Activated T-helper 2 cell treated with anti-CD3 and anti-CD28 coated beads, Interferon-gamma antibody, Interleukin-2, Interleukin-4, amounts not matched to agents 10 μg/mL and 5 μg/mL and 100 μg/mL, durations not matched to agents 14 hours and 24 hours and 36 hours (primary cell): Measurements from ENCODE around the gene CD247. TPM values are rescaled to one million over a fixed set of nuclear protein-coding genes. Genes with fewer than 3 reads are reported as not detected.
A peak's percentile ranks its signal among the peaks of the same experiment; 100 is the strongest.

Experiments used
- DNase-seq: peaks from one replicate; pipeline ENCODE4 v3.0.0; 2021; ENCODE audit warnings: low spot score
- H3K27ac Mint-ChIP-seq: one replicate; pipeline ENCODE4 v1.8.0; 2021; ENCODE audit warnings: mixed read lengths
- H3K27me3 Mint-ChIP-seq: one replicate; pipeline ENCODE4 v1.8.0; 2021; ENCODE audit warnings: low read depth, mixed read lengths
- H3K36me3 Mint-ChIP-seq: one replicate; pipeline ENCODE4 v1.8.0; 2021; ENCODE audit warnings: low read depth, mixed read lengths
- H3K4me1 Mint-ChIP-seq: one replicate; pipeline ENCODE4 v1.8.0; 2021; ENCODE audit warnings: low read depth, mixed read lengths
- H3K4me3 Mint-ChIP-seq: one replicate; pipeline ENCODE4 v1.8.0; 2021; ENCODE audit warnings: low read depth, mild to moderate bottlenecking, moderate library complexity, mixed read lengths
- H3K9me3 Mint-ChIP-seq: one replicate; pipeline ENCODE4 v1.8.0; 2021; ENCODE audit warnings: mixed read lengths
- intact Hi-C: fragments of 100-400 bp; cut with micrococcal nuclease; formaldehyde crosslinking; loops from one replicate; pipeline ENCODE4 v1.15.1; 2023
- total RNA-seq: library from RNA; stranded (reverse); gene quantifications from 2 replicates; pipeline ENCODE4 v1.2.3, GENCODE V29; 2022

Gene CD247
- total RNA-seq, 1 donor from 2014 or later, result 193 TPM

GRCh38 chr1:167553136-167554027 lies 35.1 kb upstream of the CD247 start, which contains the start of gene CREG1:
Gene CREG1, minus strand, starts transcription at chr1:167553762.
- Mint-ChIP-seq H3K4me1 (peaks cover 27% of the 10 kb centered on the region), H3K4me3 (peak within 1 kb of the TSS; percentile 86), H3K27ac (peak within 1 kb of the TSS; percentile 40), H3K36me3 (no peaks in the 10 kb centered on the region), H3K9me3 (no peaks in the 10 kb centered on the region), H3K27me3 (peaks cover 8% of the 10 kb centered on the region)
- DNase-seq, result peak; percentile 86
- intact Hi-C loops, result loop anchor here (2.0 to 5.0 kb wide), 3 partner anchors 37 to 384 kb away; partner anchors contain the start of genes DCAF6, MPC2 and POU2F1

GRCh38 chr1:167551362-167551761 lies 33.0 kb upstream of the CD247 start:
- intact Hi-C loops, result loop anchor here (5.0 kb wide), 2 partner anchors 329 to 386 kb away; partner anchors contain the start of genes DCAF6, MPC2 and POU2F1
- DNase-seq, result no peak
- Mint-ChIP-seq H3K27ac (no peak overlapping the region), H3K27me3 (peaks cover 1% of the 10 kb centered on the region), H3K4me1 (peaks cover 27% of the 10 kb centered on the region), H3K36me3 (peaks cover 8% of the 10 kb centered on the region), H3K4me3 (no peak overlapping the region), H3K9me3 (no peaks in the 10 kb centered on the region)

- H3K9me3 Mint-ChIP-seq, result no peaks in the 10 kb centered on the region
- H3K4me1 Mint-ChIP-seq, result peaks cover 28% of the 10 kb centered on the region
- intact Hi-C loops, result no loop called here
- no peak overlapping the region for H3K4me3 Mint-ChIP-seq
- H3K36me3 Mint-ChIP-seq, result peaks cover 11% of the 10 kb centered on the region
- no peak overlapping the region for H3K27ac Mint-ChIP-seq
- DNase-seq, result no peak
- no peaks in the 10 kb centered on the region for H3K27me3 Mint-ChIP-seq
Observed at GRCh38 chr1:167548059-167548932, 30.0 kb upstream of the CD247 start.

- Mint-ChIP-seq H3K9me3 (no peaks in the 10 kb centered on the region), H3K36me3 (peaks cover 13% of the 10 kb centered on the region), H3K4me3 (no peak overlapping the region), H3K27me3 (no peaks in the 10 kb centered on the region), H3K4me1 (peaks cover 35% of the 10 kb centered on the region), H3K27ac (no peak overlapping the region)
- DNase-seq, result no peak
- intact Hi-C loops, result no loop called here
Observed at GRCh38 chr1:167546935-167547334, 28.6 kb upstream of the CD247 start.

GRCh38 chr1:167545349-167545748 lies 27.0 kb upstream of the CD247 start:
- no peaks in the 10 kb centered on the region for H3K27me3 Mint-ChIP-seq
- H3K4me1 Mint-ChIP-seq, result peaks cover 41% of the 10 kb centered on the region
- intact Hi-C loops, result no loop called here
- no peak overlapping the region for H3K4me3 Mint-ChIP-seq
- peaks cover 14% of the 10 kb centered on the region for H3K36me3 Mint-ChIP-seq
- no peak for DNase-seq
- H3K27ac Mint-ChIP-seq, result no peak overlapping the region
- no peaks in the 10 kb centered on the region for H3K9me3 Mint-ChIP-seq

GRCh38 chr1:167544447-167545093 lies 26.2 kb upstream of the CD247 start:
- H3K27me3 Mint-ChIP-seq, result no peaks in the 10 kb centered on the region
- H3K9me3 Mint-ChIP-seq, result no peaks in the 10 kb centered on the region
- no peak overlapping the region for H3K4me3 Mint-ChIP-seq
- H3K36me3 Mint-ChIP-seq, result peaks cover 14% of the 10 kb centered on the region
- no peak overlapping the region for H3K27ac Mint-ChIP-seq
- peaks cover 45% of the 10 kb centered on the region for H3K4me1 Mint-ChIP-seq
- intact Hi-C loops, result loop anchor here (5.0 kb wide), 1 partner anchor 477 kb away; no protein-coding TSS in a partner anchor
- no peak for DNase-seq

GRCh38 chr1:167543199-167543990 lies 25.1 kb upstream of the CD247 start:
- Mint-ChIP-seq H3K9me3 (no peaks in the 10 kb centered on the region), H3K27ac (no peak overlapping the region), H3K36me3 (peaks cover 14% of the 10 kb centered on the region), H3K27me3 (no peaks in the 10 kb centered on the region), H3K4me3 (no peak overlapping the region), H3K4me1 (peaks cover 54% of the 10 kb centered on the region)
- no peak for DNase-seq
- intact Hi-C loops, result loop anchor here (5.0 kb wide), 1 partner anchor 476 kb away; no protein-coding TSS in a partner anchor

GRCh38 chr1:167542109-167543032 lies 24.0 kb upstream of the CD247 start:
- H3K27ac Mint-ChIP-seq, result peak overlapping the region; percentile 40
- H3K27me3 Mint-ChIP-seq, result no peaks in the 10 kb centered on the region
- intact Hi-C loops, result loop anchor here (5.0 kb wide), 1 partner anchor 475 kb away; no protein-coding TSS in a partner anchor
- no peaks in the 10 kb centered on the region for H3K9me3 Mint-ChIP-seq
- no peak overlapping the region for H3K4me3 Mint-ChIP-seq
- DNase-seq, result no peak
- peaks cover 12% of the 10 kb centered on the region for H3K36me3 Mint-ChIP-seq
- H3K4me1 Mint-ChIP-seq, result peaks cover 54% of the 10 kb centered on the region

- Mint-ChIP-seq H3K36me3 (peaks cover 7% of the 10 kb centered on the region), H3K27ac (no peak overlapping the region), H3K9me3 (no peaks in the 10 kb centered on the region), H3K27me3 (no peaks in the 10 kb centered on the region), H3K4me3 (no peak overlapping the region), H3K4me1 (peaks cover 54% of the 10 kb centered on the region)
- no peak for DNase-seq
- intact Hi-C loops, result loop anchor here (5.0 kb wide), 1 partner anchor 474 kb away; no protein-coding TSS in a partner anchor
Observed at GRCh38 chr1:167541610-167542009, 23.3 kb upstream of the CD247 start.

GRCh38 chr1:167541003-167541402 lies 22.7 kb upstream of the CD247 start:
- no peak overlapping the region for H3K27ac Mint-ChIP-seq
- intact Hi-C loops, result loop anchor here (5.0 kb wide), 1 partner anchor 474 kb away; no protein-coding TSS in a partner anchor
- no peak for DNase-seq
- no peak overlapping the region for H3K4me3 Mint-ChIP-seq
- peaks cover 54% of the 10 kb centered on the region for H3K4me1 Mint-ChIP-seq
- H3K27me3 Mint-ChIP-seq, result no peaks in the 10 kb centered on the region
- no peaks in the 10 kb centered on the region for H3K9me3 Mint-ChIP-seq
- peaks cover 7% of the 10 kb centered on the region for H3K36me3 Mint-ChIP-seq

- Mint-ChIP-seq H3K36me3 (peaks cover 4% of the 10 kb centered on the region), H3K27me3 (no peaks in the 10 kb centered on the region), H3K4me3 (no peak overlapping the region), H3K27ac (no peak overlapping the region), H3K9me3 (no peaks in the 10 kb centered on the region), H3K4me1 (peaks cover 42% of the 10 kb centered on the region)
- no peak for DNase-seq
- intact Hi-C loops, result loop anchor here (1.0 to 2.0 kb wide), 2 partner anchors 22 to 137 kb away; no protein-coding TSS in a partner anchor
Observed at GRCh38 chr1:167538657-167539056, 20.3 kb upstream of the CD247 start.
